HL-60/S4 treated with retinoic acid at 250 ng/mL for 4 days and 3 days (cell line): ENCODE measurements around the gene TRIM49C.
"Not testable (repeated sequence)": the region's sequence is repeated elsewhere in the genome, so short reads cannot be mapped to it uniquely, and the experiment has no call there.

Experiments
- in situ Hi-C: fragments of 300-500 bp; cut with MboI; formaldehyde crosslinking; loops from 2 replicates; pipeline ENCODE4 v1.7.0; 2022; ENCODE audit warnings: low sequenced_read_pairs

Gene TRIM49C, protein sequence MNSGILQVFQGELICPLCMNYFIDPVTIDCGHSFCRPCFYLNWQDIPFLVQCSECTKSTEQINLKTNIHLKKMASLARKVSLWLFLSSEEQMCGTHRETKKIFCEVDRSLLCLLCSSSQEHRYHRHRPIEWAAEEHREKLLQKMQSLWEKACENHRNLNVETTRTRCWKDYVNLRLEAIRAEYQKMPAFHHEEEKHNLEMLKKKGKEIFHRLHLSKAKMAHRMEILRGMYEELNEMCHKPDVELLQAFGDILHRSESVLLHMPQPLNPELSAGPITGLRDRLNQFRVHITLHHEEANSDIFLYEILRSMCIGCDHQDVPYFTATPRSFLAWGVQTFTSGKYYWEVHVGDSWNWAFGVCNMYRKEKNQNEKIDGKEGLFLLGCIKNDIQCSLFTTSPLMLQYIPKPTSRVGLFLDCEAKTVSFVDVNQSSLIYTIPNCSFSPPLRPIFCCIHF

DNA sequence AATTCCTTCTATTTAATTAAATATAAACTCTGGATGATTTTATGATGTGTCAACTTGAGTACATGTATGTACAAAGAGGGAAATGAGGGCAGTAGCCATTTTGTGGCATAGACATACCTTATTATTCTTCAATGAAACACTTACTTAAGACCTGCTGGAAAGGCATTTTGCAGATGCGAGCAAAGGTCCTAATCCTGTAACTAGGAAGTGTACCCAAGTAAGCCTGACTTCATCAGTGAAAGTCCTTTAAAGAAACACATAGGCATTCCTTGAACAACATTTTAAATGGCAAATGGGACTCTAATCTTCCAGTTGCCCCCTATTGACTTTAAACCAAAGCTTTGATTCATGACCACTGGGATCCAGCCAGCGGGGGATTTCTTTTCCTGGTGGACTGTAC, at the start of gene TRIM49C:
TSS of gene TRIM49C (plus strand) at position 301 of the 400 bp plus-strand sequence. CDS start 4,106 bp downstream, outside the sequence.
- in situ Hi-C loops, result not testable (repeated sequence)

DNA sequence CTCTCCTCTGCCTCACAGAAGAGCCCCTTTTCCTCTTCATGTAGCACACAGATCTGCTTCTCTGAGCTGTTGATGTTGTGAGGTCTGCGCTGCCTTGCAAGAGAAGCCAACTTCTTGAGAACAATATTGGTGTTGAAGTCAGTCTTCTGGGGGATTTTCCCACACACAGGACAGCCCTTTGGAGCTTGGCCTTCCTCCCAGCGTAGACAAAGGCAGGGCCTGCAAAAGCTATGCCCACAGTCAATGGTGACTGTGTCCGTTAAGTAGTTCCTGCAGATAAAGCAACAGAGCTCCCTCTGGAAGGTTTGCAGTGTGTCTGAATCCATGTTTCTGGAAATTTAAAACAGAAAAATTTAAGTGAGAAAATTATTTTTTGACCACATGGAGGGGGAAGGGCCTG, 6.7 kb upstream of the TRIM49C start:
- in situ Hi-C loops, result not testable (repeated sequence)

DNA sequence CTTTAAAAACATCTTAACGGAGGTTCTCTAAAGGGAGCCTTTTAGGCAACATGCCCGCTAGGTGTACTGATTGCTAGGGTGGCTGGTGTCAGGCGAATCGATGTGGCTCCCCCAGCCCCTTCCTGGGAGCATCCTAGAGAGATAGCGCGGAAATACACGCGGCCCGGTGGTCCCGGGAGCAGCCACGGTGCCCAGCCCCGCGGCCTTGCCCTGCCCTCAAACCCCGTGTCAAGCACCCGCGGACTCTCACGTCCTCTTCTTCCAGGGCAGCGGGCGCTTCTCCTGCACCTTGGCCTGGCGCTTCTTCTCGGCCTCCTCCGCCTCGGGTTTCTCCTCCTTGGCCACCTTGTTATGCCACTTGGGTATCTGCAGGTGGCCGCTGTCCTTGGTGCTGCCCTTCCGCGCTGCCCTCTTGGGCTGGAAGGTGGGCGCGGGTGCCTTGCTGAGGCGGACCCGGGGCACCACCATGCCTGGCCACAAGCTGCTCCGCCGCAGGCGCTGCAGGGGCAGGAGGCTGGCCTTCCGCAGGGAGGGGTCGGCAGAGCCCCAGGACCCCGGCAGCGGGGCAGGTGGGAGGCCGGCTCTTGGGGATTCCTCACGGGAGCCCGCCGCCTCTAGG, 20.8 kb downstream of the TRIM49C start:
- in situ Hi-C loops, result not testable (repeated sequence)

DNA sequence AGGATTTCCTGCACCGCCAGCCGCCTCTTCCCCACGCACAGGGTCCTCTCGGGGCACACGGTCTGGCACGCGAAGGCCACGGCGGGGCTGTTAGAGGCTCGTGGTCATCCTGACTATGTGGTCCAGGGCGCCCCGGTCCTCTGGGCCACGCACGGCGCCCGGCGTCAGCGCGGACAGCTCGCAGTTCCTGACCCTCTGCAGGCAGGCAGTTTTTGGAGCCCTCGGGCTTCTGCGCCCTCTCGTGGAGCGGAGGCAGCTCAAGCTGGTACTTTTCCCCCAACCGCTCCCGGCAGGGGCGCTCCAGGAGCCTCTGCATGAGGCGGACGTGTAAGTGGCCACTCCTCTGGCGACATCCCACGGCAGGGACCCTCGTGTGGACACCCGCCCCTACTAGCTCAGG, 21.4 kb downstream of the TRIM49C start:
- in situ Hi-C loops, result not testable (repeated sequence)

DNA sequence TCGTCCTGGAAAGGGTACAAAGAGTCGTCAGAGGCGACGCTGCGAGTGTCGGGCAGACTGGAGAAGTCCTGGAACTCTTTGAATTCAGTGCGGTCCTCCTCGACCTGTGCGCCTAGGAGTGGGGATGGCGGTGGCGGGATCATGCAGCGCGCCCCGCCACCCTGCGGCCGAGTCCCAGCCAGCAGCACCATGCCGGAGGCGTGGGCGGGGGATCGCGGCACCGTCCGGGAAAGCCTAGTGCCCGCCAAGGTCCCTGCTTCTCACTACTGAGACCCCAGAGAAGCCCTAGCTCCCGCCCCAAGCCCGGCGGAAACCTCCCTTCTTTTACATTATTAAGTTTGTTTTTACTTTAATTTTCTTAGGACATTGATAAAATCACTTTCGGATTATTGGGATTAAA, 22.6 kb downstream of the TRIM49C start:
- in situ Hi-C loops, result not testable (repeated sequence)

DNA sequence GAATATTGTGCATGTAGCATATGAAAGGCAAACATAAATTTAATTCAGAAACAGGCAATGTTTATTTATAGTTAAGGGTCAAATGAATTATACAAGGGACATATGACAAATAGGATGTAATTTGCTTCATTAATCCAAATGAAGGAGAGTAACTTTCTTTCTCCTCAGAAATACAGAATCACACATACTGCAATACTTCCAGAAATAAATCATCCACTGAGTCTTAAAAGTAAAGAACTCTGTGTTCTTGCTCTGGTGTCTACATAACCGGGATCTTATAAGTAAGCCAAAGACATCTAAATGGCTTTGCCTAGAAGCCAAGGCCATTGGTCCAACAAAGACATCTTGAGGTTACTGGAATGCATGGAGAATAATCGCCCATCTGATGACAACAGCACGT, 54.7 kb downstream of the TRIM49C start, which contains the start of gene UBTFL1:
TSS of gene UBTFL1 (plus strand) at position 301 of the 400 bp plus-strand sequence. CDS start at position 301, 0 bp downstream.
- in situ Hi-C loops, result not testable (repeated sequence)

DNA sequence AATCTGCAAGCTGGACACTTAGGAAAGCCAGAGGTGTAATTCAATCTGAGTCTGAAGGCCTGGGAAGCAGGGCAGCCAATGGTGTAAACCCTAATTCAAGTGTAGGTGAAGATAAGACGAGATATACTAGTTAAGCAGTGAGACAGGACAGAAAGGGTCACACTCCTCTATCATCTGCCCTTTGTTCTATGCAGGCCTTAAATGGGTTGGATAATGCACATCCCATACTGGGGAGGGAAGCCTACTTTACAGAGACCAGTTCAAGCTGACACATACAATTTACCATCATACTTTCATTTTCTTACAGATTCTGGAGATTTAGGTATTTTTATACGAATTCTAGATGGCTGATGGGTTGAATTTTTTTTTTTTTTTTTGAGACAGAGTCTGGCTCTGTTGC, 57.8 kb downstream of the TRIM49C start:
- in situ Hi-C loops, result not testable (repeated sequence)
